Panc1 (cell line): Measurements from ENCODE around the gene GOSR1. TPM values are rescaled to one million over a fixed set of nuclear protein-coding genes. Genes with fewer than 3 reads are reported as not detected.

Source experiments
- ATAC-seq: fragments of 200-7000 bp; cut with Tn5 transposase; 2 replicates; pipeline ENCODE4 v1.9.1; 2020; ENCODE audit warnings: mild to moderate bottlenecking, moderate library complexity
- BruUV-seq: library from RNA; stranded (reverse); fragments of 400-500 nt; replicated peaks from 2 replicates; lab custom pipeline; 2021; lab: Mats Ljungman, UMichigan
- CTCF ChIA-PET: fragments of 300-600 bp; sonication (Branson Sonifier 250); formaldehyde crosslinking; loops from one replicate; lab custom pipeline; 2022; ENCODE audit warnings: antibody characterized with exemption; lab: Charles Lee
- POLR2A ChIA-PET: fragments of 300-600 bp; sonication (Branson Sonifier 250); formaldehyde crosslinking; loops from one replicate; lab custom pipeline; 2022; ENCODE audit warnings: antibody characterized with exemption; lab: Charles Lee
- DNase-seq: peaks from one replicate; pipeline ENCODE4 v3.0.0-alpha.2; 2010; ENCODE audit warnings: low read depth, low spot score
- H3K27ac ChIP-seq: 2 replicates; pipeline ENCODE4 v1.5.1; 2011; ENCODE audit warnings: mild to moderate bottlenecking, low read length, inconsistent platforms
- H3K27me3 ChIP-seq: fragments of 200-500 bp; sonication (Bioruptor generic); 2 replicates; pipeline ENCODE4 v1.6.0; 2014; ENCODE audit warnings: low read length, inconsistent platforms; ENCODE audit not compliant: control insufficient read depth, insufficient read depth
- H3K36me3 ChIP-seq: fragments of 200-500 bp; sonication (Bioruptor generic); 2 replicates; pipeline ENCODE4 v1.5.1; 2014; ENCODE audit warnings: inconsistent platforms, mild to moderate bottlenecking, low read length, moderate library complexity; ENCODE audit not compliant: control insufficient read depth, insufficient read depth
- H3K4me1 ChIP-seq: 2 replicates; pipeline ENCODE4 v1.5.1; 2011; ENCODE audit warnings: inconsistent platforms, mild to moderate bottlenecking, low read length, moderate library complexity; ENCODE audit not compliant: control insufficient read depth, insufficient read depth
- H3K4me3 ChIP-seq, 2 experiments: 2 replicates each; pipeline ENCODE4 v1.5.1; 2011 to 2012; ENCODE audit warnings: low read depth in 2 of 2, low read length in 2 of 2, mild to moderate bottlenecking in 2 of 2, inconsistent platforms in 1 of 2, moderate library complexity in 1 of 2
- H3K9me3 ChIP-seq: fragments of 200-500 bp; sonication (Bioruptor generic); 2 replicates; pipeline ENCODE4 v1.5.1; 2014; ENCODE audit warnings: low read depth, mild to moderate bottlenecking, inconsistent platforms, low read length, moderate library complexity; ENCODE audit not compliant: control insufficient read depth, insufficient read depth
- POLR2AphosphoS5 ChIP-seq: IDR thresholded peaks from 2 replicates; pipeline ENCODE4 v1.6.1; 2012; ENCODE audit warnings: mild to moderate bottlenecking, low read depth, low read length, moderate library complexity
- REST ChIP-seq, 2 experiments: IDR thresholded peaks; 2 replicates each; pipeline ENCODE4 v1.6.1; 2011 to 2012; ENCODE audit warnings: low read depth in 2 of 2, control low read depth in 1 of 2, low read length in 1 of 2, mild to moderate bottlenecking in 1 of 2, moderate library complexity in 1 of 2; ENCODE audit not compliant: insufficient read depth in 1 of 2
- SIN3A ChIP-seq: IDR thresholded peaks from 2 replicates; pipeline ENCODE4 v1.6.1; 2012; ENCODE audit warnings: low read depth, mild to moderate bottlenecking, low read length, moderate library complexity, borderline replicate concordance; ENCODE audit not compliant: insufficient read depth
- TCF7L2 ChIP-seq: IDR thresholded peaks from 2 replicates; pipeline ENCODE4 v1.6.1; 2011; ENCODE audit warnings: mild to moderate bottlenecking, low read depth, low read length, inconsistent platforms
- in situ Hi-C: cut with HindIII; loops from 2 replicates; pipeline ENCODE4 v1.10.0; 2016; ENCODE audit warnings: low sequenced_read_pairs, low pct_unique_long_range_greater_than_20kb
- intact Hi-C: fragments of 100-400 bp; cut with micrococcal nuclease; formaldehyde crosslinking; loops from one replicate; pipeline ENCODE4 v1.10.0; 2022; ENCODE audit not compliant: unreplicated experiment
- total RNA-seq: library from RNA; stranded (reverse); gene quantifications from one replicate; pipeline ENCODE4 v1.2.1, GENCODE V29; 2021; ENCODE audit not compliant: unreplicated experiment
- TF ChIP-seq, protein P1 (sequence below): fragments of 450-650 bp; IDR thresholded peaks from 2 replicates; pipeline ENCODE4 v1.5.1; 2017; ENCODE audit warnings: mild to moderate bottlenecking

GOSR1 gene
- total RNA-seq, 1 experiment from 2014 or later: 68.0 TPM

GRCh38 chr17:30513346-30513745 is 36.1 kb downstream of the GOSR1 start:
- H3K4me3 ChIP-seq: no peak overlapping the region
- no peak overlapping the region for H3K27ac ChIP-seq
- ChIA-PET POLR2A (no interaction called here), CTCF (no interaction called here)
- H3K27me3 ChIP-seq: no peaks in the 10 kb centered on the region
- ATAC-seq: no peak
- H3K4me1 ChIP-seq: no peaks in the 10 kb centered on the region
- H3K36me3 ChIP-seq: peaks cover 2% of the 10 kb centered on the region
- no peak for DNase-seq
- TF ChIP-seq SIN3A (no peak), TCF7L2 (no peak), POLR2AphosphoS5 (no peak), REST (IDR thresholded peaks at IDR 0.05; ENCODE audit: insufficient read depth in 1 of 2, low read depth in 2 of 2, low read length in 1 of 2) (no peak)
- TF ChIP-seq, protein P1, sequence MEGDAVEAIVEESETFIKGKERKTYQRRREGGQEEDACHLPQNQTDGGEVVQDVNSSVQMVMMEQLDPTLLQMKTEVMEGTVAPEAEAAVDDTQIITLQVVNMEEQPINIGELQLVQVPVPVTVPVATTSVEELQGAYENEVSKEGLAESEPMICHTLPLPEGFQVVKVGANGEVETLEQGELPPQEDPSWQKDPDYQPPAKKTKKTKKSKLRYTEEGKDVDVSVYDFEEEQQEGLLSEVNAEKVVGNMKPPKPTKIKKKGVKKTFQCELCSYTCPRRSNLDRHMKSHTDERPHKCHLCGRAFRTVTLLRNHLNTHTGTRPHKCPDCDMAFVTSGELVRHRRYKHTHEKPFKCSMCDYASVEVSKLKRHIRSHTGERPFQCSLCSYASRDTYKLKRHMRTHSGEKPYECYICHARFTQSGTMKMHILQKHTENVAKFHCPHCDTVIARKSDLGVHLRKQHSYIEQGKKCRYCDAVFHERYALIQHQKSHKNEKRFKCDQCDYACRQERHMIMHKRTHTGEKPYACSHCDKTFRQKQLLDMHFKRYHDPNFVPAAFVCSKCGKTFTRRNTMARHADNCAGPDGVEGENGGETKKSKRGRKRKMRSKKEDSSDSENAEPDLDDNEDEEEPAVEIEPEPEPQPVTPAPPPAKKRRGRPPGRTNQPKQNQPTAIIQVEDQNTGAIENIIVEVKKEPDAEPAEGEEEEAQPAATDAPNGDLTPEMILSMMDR: no peak
- intact Hi-C loops (no loop called here), in situ Hi-C loops (no loop called here)
- H3K9me3 ChIP-seq: no peaks in the 10 kb centered on the region
- BruUV-seq: TSS peak; percentile 8

DNA sequence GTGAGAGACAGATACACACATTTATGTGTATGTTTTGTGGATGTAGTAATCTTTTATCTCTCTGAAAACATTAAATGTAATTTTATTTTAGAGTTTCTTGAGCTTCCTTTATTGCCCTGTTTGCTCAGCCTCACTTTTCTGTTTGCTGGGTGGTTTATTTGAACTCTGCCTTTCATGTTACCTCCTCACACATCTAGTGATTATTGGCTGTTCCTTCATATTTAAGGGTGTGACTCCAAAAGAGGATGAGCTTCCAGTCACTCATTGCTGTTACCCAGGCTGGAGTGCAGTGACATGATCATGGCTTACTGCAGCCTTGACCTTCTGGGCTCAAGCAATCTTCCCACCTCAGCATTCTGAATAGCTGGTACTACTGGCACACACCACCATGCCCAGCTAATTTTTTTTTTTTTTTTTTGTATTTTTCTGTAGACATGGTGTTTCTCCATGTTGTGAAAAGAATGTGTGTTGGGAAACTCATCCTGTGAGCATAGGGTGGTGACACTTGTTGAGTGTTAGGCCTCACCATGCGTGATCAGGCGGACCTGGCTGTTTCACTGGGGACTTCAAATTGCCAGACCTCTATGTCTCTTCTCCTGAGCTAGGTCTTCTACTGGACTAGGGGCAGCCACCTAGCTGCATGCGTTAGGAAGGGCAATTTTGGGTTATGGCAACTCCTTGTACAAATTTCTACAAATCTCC is 37.8 kb downstream of the GOSR1 start:
- Histone ChIP-seq H3K4me1 (no peaks in the 10 kb centered on the region), H3K4me3 (no peak overlapping the region), H3K27me3 (no peaks in the 10 kb centered on the region), H3K9me3 (no peaks in the 10 kb centered on the region), H3K27ac (no peak overlapping the region), H3K36me3 (peaks cover 5% of the 10 kb centered on the region)
- no peak for ATAC-seq
- intact Hi-C loops: no loop called here
- ChIA-PET POLR2A (no interaction called here), CTCF (interaction anchor here (0.6 to 0.7 kb wide), 2 partner anchors 37 to 166 kb away, joined by 3 read pairs; no protein-coding TSS in a partner anchor)
- BruUV-seq: no TSS peak
- in situ Hi-C loops: no loop called here
- TF ChIP-seq TCF7L2: no peak
- no peak for TF ChIP-seq POLR2AphosphoS5
- TF ChIP-seq, protein P1: no peak
- TF ChIP-seq SIN3A: no peak
- TF ChIP-seq REST (IDR thresholded peaks at IDR 0.05; ENCODE audit: insufficient read depth in 1 of 2, low read depth in 2 of 2, low read length in 1 of 2): no peak
- DNase-seq: no peak
